GM12865 (cell line): Measurements from ENCODE around the gene GLUD1.
"Not testable (repeated sequence)": the region's sequence is repeated elsewhere in the genome, so short reads cannot be mapped to it uniquely, and the experiment has no call there.

Source experiments
- DNase-seq: peaks from one replicate; pipeline ENCODE4 v3.0.0; 2010; ENCODE audit warnings: low read depth
- H3K4me3 ChIP-seq: 2 replicates; pipeline ENCODE4 v1.5.1; 2011; ENCODE audit warnings: mild to moderate bottlenecking, low read depth, low read length, control low read depth
- TF ChIP-seq, protein P1 (sequence below): IDR thresholded peaks from 2 replicates; pipeline ENCODE4 v1.5.1; 2011; ENCODE audit warnings: low read length, control low read depth, low read depth, inconsistent platforms; ENCODE audit not compliant: insufficient read depth; ENCODE audit errors: missing control alignments

The GLUD1 gene

DNA sequence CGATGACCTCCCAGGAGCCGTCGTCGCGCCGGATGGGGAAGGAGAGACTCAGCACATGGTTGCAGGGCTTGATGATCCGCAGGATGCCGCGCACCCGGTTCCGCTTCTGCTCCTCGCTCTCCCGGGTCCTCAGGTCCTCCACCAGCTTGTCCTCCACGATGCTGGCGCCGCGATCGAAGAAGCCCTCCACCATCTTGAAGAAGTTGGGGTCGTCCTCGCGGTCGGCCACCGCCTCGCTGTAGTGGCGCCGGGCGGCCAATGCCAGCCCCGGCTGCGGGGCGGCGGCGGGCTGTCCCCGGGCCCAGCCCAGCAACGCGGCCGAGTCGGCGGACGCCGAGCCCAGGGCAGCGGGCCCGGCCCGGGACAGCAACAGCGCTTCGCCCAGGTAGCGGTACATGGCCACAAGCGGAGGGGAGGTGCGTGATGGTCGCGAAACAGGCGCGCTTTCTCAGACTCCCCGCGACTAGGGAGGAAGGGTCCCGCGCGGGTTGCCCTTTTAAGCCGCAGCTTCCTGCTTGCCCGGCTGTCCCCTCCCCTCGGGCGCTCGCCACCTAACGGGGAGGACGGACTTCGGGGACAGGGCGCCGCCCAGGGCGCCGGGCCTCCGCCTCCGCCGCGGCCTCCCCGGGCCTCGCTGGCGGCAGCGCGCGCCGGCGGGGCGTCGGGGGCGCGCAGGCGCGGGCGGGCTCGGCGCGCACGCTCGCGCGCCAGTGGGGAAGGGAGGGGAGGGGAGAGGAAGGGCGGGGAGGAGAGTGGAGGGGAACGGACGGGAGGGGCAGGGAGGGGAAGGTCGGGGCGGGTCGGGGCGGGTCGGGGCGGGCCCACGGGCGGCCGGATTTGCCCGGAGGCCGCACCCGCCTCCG, at the start of gene GLUD1, which contains the start of gene SHLD2:
Gene GLUD1, minus strand, starts transcription at position 471 of the 863 bp plus-strand sequence. Its CDS starts 74 bp downstream, at position 397.
Gene SHLD2, plus strand, starts transcription at position 834 of the 863 bp plus-strand sequence. CDS start 56,149 bp downstream, outside the sequence.
- TF ChIP-seq, protein P1, sequence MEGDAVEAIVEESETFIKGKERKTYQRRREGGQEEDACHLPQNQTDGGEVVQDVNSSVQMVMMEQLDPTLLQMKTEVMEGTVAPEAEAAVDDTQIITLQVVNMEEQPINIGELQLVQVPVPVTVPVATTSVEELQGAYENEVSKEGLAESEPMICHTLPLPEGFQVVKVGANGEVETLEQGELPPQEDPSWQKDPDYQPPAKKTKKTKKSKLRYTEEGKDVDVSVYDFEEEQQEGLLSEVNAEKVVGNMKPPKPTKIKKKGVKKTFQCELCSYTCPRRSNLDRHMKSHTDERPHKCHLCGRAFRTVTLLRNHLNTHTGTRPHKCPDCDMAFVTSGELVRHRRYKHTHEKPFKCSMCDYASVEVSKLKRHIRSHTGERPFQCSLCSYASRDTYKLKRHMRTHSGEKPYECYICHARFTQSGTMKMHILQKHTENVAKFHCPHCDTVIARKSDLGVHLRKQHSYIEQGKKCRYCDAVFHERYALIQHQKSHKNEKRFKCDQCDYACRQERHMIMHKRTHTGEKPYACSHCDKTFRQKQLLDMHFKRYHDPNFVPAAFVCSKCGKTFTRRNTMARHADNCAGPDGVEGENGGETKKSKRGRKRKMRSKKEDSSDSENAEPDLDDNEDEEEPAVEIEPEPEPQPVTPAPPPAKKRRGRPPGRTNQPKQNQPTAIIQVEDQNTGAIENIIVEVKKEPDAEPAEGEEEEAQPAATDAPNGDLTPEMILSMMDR, result no peak
- peak; percentile 98 for DNase-seq
- H3K4me3 ChIP-seq, result peak within 1 kb of the TSS; percentile 88

DNA sequence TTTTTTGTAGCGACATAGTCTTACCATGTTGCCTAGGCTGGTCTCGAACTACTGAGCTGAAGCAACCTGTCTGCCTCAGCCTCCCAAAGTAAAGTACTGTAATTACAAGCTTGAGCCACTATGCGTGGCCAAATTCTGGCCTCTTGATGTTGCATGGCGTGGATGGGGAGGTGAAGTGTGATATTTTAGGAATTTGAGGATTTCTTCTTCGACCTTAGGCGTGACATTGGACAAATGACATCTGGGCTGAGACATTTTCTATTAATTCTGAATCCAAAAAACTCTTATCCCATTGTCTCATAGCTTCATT, 48.4 kb upstream of the GLUD1 start:
- not testable (repeated sequence) for H3K4me3 ChIP-seq, DNase-seq

DNA sequence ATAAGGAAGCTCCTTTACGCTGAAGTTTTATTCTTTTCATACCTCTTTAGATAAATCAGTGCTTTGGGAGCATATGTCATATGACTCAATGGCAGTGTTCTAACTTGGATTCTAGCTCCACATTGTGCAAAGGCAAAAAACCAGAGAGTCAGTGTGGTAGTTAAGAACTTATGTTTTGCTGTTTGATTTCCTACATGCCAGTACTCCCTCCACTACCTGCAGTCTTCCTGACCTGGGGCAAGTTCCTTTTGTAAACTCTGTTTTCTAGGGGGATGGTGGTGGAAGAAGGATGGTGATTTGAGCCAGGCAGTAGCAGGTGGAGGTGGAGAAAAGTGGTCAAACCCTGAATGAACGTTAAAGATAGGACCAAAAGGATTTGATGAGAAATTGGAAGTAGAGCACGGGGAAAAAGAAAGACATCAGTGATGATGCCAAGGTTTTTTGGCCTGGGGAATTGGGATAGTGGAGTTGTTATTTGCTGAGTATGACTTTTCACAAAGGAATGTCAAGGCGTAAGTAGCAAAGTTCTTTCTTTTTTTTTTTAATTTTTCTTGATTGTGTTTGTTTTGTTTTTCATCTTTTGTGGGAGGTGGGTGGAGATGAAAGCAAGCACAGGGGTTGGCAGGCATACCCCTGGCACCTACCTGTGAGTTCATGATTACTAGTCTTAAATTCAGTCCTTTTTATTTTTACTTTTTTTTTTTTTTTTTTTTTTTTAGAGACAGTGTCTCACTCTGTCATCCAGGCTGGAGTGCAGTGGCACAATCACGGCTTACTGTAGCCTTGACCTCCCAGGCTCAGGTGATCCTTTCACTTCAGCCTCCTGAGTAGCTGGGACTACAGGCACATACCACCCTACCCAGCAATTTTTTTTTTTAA, 47.8 kb upstream of the GLUD1 start:
- not testable (repeated sequence) for DNase-seq, H3K4me3 ChIP-seq

DNA sequence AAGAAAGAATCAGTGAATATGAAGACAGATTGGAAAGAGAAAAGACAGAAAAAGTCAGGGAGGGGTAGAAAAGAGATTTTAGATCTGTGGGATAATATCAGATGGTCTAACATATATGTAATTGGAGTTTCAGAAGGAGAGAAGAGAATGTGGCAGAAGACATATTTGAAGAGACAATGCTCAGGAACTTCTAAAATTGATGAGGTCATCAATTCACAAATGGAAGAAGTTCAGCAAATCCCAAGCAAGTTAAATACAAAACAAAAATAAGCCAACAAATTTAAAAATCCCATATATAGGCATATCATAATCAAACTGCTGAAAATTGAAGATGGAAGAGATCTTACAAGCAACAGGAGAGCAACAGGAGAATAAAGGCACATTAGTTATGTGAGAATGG, 42.8 kb upstream of the GLUD1 start:
- not testable (repeated sequence) for DNase-seq, H3K4me3 ChIP-seq

DNA sequence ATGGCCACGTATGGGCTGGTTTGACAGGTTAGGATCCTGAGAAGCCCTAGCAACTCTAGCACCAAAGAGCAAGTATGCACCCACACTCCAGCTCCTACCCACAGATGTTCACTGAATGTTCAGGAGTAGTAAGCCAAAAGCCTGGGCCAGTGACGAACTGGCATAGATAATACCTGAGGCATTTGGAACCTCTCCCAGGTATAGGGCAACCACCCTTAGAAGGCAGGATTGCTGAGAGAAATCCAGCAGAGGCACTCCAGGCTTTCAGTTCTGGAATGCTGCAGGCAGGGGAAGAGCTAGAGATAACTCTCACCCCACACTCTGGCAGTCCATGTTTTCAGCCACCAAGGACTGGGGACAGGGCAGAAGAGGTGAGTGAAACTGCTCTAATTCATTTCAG, 39.8 kb upstream of the GLUD1 start:
- not testable (repeated sequence) for DNase-seq

DNA sequence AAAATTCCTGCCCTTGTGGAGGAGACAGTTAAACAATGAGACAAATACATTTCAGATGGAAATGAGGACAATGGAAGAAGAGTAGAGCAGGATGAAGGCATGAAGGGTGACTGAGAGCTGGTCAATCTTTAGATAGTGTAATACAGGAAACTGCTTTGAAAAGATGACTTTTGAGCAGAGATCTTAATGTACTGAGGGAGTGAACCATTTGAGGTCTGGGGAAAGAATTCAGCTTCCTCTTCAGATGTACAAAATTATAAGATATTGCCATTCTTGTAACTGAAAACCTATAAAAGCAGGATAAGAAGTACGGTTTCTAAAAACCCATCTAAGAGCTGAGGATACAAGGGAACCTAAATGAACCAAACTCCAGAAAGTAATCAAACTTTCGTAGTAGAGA, 39.3 kb upstream of the GLUD1 start:
- not testable (repeated sequence) for DNase-seq

More for the DNA sequence above, 39.8 kb upstream of the GLUD1 start:
- H3K4me3 ChIP-seq, result not testable (repeated sequence)

DNA sequence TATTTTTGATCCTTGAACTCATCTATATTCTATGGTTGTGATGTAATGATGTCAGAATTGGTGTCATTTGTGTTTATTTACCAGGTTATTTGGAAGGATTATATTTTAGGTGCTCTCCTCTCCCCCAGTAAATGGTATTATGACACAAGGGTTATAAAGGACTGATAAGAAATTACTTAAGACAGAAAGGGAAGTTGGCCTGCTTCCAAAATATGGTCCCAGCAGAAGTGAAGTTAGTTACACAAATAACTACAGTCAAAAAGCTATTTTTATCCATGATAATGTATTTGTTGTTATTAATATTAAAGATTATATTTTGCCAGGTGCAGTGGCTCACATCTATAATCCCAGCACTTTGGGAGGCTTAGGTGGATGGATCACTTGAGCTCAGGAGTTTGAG, 37.5 kb upstream of the GLUD1 start:
- H3K4me3 ChIP-seq, DNase-seq: not testable (repeated sequence)

More for the DNA sequence above, 39.3 kb upstream of the GLUD1 start:
- H3K4me3 ChIP-seq, result not testable (repeated sequence)

DNA sequence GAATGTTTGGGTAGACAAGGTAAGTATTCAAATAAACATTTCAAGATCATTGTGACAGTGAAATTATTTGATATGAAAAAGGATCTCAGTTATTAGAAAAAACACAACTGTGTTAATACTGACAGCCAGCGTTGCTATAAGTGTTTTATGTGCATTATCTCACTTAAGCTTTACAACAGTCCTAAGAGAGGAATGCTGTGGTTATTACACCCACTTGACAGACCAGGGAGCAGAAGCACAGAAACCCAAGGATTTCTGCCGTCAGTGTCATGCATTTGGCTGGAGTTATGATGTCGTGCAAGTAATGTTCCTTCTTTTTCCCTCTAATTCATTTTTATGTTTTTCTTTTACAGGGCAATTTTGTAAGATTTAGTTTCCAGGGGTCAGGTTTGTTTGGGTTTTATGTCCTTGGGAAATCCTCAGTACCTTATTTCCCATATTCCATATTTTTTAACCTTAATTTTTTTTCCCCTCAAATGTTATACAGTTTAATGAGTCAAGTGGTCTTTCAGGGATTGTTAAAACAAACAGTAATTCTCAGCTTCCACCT, 33.0 kb upstream of the GLUD1 start:
- not testable (repeated sequence) for DNase-seq, H3K4me3 ChIP-seq

DNA sequence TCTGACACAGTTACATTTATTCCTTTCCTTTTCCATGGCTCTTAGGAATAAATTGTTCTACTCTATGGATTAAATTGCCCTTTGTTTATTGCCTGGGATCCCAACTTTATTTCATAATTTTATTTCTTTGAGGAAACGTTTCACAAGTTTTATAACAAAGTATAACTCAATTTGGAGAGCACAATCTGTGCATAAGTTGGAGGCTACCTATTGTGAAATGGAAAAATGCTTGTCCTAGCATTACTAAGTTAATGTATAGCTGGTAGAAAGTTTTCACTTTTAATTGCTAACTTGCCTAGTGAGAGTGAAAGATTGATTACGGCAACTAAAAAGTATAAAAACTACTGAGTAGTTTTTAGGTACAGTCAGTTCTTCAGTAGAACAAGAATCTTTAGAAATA, 32.4 kb upstream of the GLUD1 start:
- not testable (repeated sequence) for H3K4me3 ChIP-seq, DNase-seq

DNA sequence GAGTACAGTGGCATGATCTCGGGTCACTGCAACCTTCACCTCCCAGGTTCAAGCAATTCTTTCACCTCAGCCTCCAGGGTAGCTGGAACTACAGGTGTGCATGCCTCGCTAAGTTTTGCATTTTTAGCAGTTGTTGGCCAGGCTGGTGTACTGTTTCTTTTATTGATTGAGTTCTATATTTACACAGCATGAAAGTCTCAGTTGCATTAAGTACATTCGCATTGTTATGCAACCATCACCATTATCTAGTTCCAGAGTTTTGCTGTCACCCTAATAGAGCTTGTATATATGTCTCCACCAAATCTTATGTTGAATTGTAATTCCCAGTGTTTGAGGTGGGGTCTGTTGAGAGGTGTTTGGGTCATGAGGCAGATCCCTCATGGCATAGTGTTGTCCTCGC, 28.7 kb upstream of the GLUD1 start:
- not testable (repeated sequence) for H3K4me3 ChIP-seq, DNase-seq

DNA sequence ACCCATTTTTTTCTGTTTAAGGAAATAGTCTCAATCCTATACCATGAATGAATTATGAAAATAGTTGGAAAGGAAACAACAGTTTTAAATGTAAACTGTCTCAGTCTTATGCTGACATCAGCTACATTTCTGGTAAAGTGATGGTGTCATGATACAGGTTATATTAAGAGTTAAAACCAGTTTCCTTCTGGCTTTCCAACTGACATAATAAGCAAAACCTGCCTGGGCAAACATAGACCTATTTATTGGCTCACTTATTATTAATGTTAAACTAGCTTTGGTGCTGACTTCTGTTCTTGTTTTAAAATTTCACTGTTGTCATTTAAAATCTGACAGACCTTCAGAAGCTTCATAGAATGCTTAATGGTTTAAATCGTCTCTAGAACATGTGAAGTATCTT, 24.4 kb upstream of the GLUD1 start:
- H3K4me3 ChIP-seq, DNase-seq: not testable (repeated sequence)

DNA sequence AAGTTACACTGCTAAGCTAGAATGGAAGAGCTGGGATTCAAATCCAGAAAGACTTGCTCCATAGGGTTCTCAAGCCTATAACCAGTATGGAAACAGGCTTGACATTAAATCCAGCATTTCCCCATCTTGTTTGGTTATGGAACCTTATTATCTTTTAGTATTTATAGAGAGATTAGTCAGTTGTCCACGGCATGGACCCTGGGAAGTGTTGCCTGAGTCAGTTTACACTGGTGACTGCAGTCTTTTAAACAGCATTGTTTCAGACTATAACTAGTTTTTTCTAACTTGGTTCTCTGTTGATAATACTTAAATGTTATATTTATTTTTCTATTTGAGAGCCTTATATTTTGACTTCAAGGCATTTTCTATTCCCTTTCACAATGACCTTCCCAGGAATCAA, 23.5 kb upstream of the GLUD1 start:
- H3K4me3 ChIP-seq, DNase-seq: not testable (repeated sequence)
